Measurements from ENCODE around the gene PHLDA2. TPM values are rescaled to one million over a fixed set of nuclear protein-coding genes. Genes with fewer than 3 reads are reported as not detected.

The PHLDA2 gene
- 10 to 100 TPM in 3 of 4 donors, 1 to 10 TPM in 1; 7.0 to 26.4 (median 18.2) TPM for total RNA-seq

GRCh38 chr11:2928605-2929530, at the start of gene PHLDA2:
TSS of gene PHLDA2 (minus strand) at chr11:2929420. CDS start at chr11:2929364, 56 bp downstream.
- WGBS = 1% methylated on average over 42 of the region's 113 CpGs
- Histone ChIP-seq H3K27me3 (no peaks in the 10 kb centered on the region), H3K4me3 (peak within 1 kb of the TSS; percentile 68), H3K27ac (peak within 1 kb of the TSS; percentile 72), H3K9me3 (no peaks in the 10 kb centered on the region), H3K36me3 (no peaks in the 10 kb centered on the region), H3K4me1 (peaks cover 62% of the 10 kb centered on the region)
- no peak for TF ChIP-seq EP300 (IDR thresholded peaks at IDR 0.05)
- TF ChIP-seq POLR2A (IDR thresholded peaks at IDR 0.05) = peak in 1 of 2 donors; percentile 39
- TF ChIP-seq CTCF (IDR thresholded peaks at IDR 0.05) = no peak
- peak in 1 of 3 donors; percentile 36 for TF ChIP-seq POLR2AphosphoS5 (IDR thresholded peaks at IDR 0.05)
- no peak for DNase-seq (ENCODE audit: low spot score in 2 of 2)

- H3K4me1 ChIP-seq = peaks cover 7% of the 10 kb centered on the region
- DNase-seq (ENCODE audit: low spot score in 2 of 2) = no peak
- H3K27me3 ChIP-seq = no peaks in the 10 kb centered on the region
- TF ChIP-seq EP300 (IDR thresholded peaks at IDR 0.05) (no peak), POLR2A (IDR thresholded peaks at IDR 0.05) (no peak), CTCF (IDR thresholded peaks at IDR 0.05) (no peak), POLR2AphosphoS5 (IDR thresholded peaks at IDR 0.05) (no peak)
- no peaks in the 10 kb centered on the region for H3K9me3 ChIP-seq
- no peak overlapping the region for H3K4me3 ChIP-seq
- H3K27ac ChIP-seq = no peak overlapping the region
- 71% methylated on average over 7 of the region's 7 CpGs for WGBS
- H3K36me3 ChIP-seq = peaks cover 74% of the 10 kb centered on the region
Measured at GRCh38 chr11:2977113-2977512, 47.9 kb upstream of the PHLDA2 start.

- no peak for DNase-seq (ENCODE audit: low spot score in 2 of 2)
- Histone ChIP-seq H3K27me3 (no peaks in the 10 kb centered on the region), H3K4me3 (no peak overlapping the region), H3K4me1 (peaks cover under 1% of the 10 kb centered on the region), H3K9me3 (no peaks in the 10 kb centered on the region), H3K36me3 (peaks cover 80% of the 10 kb centered on the region), H3K27ac (no peak overlapping the region)
- 72% methylated on average over 6 of the region's 6 CpGs for WGBS
- TF ChIP-seq EP300 (IDR thresholded peaks at IDR 0.05) = no peak
- TF ChIP-seq CTCF (IDR thresholded peaks at IDR 0.05) = no peak
- TF ChIP-seq POLR2AphosphoS5 (IDR thresholded peaks at IDR 0.05) = no peak
- no peak for TF ChIP-seq POLR2A (IDR thresholded peaks at IDR 0.05)
Measured at GRCh38 chr11:2976294-2977063, 47.3 kb upstream of the PHLDA2 start.

GRCh38 chr11:2975594-2975993, 46.4 kb upstream of the PHLDA2 start:
- peak in 1 of 2 donors; percentile 45 for TF ChIP-seq CTCF (IDR thresholded peaks at IDR 0.05)
- no peak for TF ChIP-seq POLR2A (IDR thresholded peaks at IDR 0.05)
- Histone ChIP-seq H3K27me3 (no peaks in the 10 kb centered on the region), H3K4me3 (no peak overlapping the region), H3K36me3 (peaks cover 89% of the 10 kb centered on the region), H3K9me3 (no peaks in the 10 kb centered on the region), H3K27ac (no peak overlapping the region), H3K4me1 (no peaks in the 10 kb centered on the region)
- 82% methylated on average over 4 of the region's 4 CpGs for WGBS
- no peak for DNase-seq (ENCODE audit: low spot score in 2 of 2)

GRCh38 chr11:2974272-2974671, 45.1 kb upstream of the PHLDA2 start:
- no peaks in the 10 kb centered on the region for H3K27me3 ChIP-seq
- no peak for TF ChIP-seq POLR2A (IDR thresholded peaks at IDR 0.05)
- 98% methylated on average over 3 of the region's 3 CpGs for WGBS
- peaks cover 100% of the 10 kb centered on the region for H3K36me3 ChIP-seq
- no peak overlapping the region for H3K27ac ChIP-seq
- H3K9me3 ChIP-seq = no peaks in the 10 kb centered on the region
- H3K4me3 ChIP-seq = no peak overlapping the region
- DNase-seq (ENCODE audit: low spot score in 2 of 2) = no peak
- no peaks in the 10 kb centered on the region for H3K4me1 ChIP-seq

All from suprapubic skin (tissue), 4 donors.